GM18870 (cell line): ENCODE measurements around the gene DMBT1.

Experiments
- ATAC-seq: cut with Tn5 transposase; IDR thresholded peaks from one replicate; pipeline ENCODE4 v1.9.1; 2021; ENCODE audit warnings: moderate library complexity; ENCODE audit not compliant: unreplicated experiment

Gene DMBT1

DNA sequence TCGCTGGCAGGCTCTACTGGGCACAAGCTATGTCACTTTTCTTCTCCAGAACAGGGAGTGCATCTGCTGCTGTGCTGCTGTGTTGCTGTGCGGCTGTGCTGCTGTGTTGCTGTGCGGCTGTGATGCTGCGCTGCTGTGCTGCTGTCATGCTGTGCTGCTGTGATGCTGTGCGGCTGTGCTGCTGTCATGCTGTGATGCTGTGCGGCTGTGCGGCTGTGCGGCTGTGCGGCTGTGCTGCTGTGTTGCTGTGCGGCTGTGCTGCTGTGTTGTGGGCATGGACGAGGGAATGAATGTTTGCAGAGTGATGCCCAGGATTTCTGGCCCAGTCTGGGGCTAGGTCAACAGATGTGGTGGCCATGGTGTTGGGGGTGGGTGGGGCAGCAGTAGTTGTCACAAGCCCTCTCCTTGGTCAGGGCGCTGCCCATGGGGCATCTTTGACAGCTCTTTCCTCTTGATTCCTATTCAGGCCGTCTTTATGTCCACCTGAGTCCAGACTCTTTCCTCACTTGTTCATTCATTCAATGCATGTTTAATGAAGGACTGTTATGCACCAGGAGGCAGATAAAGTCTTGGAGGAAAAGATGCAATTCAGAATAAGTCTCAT, 83.5 kb downstream of the DMBT1 start:
- no peak for ATAC-seq

DNA sequence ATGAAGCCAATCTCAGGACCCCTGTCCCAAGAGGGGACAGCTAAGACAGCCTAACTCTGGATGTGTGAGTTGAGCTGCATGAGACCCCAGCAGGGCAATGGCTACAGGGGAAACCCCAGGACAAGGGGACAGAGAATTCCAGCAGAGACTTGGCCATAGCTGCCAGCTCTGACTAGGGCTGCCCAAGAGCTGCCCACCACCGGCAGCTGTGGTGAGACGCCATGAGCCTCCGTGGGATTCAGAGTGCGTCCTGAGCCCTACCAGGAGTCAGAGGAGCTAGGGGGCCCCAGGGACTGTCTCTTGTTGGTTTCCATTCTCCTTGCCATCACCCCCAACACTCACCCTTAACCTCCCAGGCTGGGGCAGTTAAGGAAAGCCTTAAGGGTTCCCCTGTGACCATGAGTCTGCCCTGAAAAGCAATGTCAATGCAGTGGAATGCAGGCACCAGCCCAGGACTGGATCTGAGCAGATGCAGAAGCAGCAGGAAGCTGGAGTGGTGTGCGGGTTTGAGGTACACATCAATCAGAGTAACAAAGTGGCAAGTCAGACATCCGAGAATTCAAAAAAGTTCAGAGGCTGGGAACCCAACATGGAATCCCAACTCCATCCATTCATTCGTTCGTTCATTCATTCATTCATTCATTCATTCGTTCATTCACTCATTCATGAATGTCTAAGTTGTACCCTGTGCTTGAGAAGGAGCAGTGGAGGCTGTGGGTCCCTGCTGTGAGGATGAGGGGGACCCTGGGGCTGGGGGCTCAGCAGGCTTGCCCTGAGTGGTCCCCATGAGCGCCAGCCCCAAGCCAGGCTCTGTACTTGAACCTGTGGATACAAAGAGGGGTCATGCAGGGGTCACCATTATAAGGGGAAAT, 86.2 kb downstream of the DMBT1 start:
- no peak for ATAC-seq

DNA sequence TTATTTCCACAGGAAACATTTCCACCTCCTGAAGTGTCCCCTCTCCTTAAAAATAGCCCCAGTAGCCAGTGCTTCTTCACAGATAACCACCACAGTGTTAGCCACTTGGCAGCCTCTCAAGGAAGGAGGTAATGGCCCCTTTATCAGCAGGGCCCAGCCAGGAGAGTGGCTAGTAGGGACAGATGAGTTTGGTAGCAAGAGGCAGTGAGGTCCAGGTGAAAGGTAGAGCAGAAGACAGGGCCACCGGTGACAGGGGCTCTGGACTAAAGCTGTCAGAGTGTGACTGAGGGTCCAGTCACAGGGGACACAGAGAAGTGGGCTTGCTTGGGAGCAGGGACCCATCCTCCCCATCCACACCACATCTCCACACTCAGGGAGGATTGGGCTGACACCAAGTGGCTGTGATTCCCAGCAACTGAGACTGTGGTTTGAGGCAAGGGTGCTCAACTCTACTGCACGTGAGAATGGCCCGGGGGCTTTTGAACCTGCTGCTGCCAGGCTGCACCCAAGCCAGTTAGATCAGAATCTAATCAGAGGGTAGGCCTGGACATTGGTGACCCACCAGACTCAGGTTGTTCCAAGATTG, 86.9 kb downstream of the DMBT1 start:
- no peak for ATAC-seq

DNA sequence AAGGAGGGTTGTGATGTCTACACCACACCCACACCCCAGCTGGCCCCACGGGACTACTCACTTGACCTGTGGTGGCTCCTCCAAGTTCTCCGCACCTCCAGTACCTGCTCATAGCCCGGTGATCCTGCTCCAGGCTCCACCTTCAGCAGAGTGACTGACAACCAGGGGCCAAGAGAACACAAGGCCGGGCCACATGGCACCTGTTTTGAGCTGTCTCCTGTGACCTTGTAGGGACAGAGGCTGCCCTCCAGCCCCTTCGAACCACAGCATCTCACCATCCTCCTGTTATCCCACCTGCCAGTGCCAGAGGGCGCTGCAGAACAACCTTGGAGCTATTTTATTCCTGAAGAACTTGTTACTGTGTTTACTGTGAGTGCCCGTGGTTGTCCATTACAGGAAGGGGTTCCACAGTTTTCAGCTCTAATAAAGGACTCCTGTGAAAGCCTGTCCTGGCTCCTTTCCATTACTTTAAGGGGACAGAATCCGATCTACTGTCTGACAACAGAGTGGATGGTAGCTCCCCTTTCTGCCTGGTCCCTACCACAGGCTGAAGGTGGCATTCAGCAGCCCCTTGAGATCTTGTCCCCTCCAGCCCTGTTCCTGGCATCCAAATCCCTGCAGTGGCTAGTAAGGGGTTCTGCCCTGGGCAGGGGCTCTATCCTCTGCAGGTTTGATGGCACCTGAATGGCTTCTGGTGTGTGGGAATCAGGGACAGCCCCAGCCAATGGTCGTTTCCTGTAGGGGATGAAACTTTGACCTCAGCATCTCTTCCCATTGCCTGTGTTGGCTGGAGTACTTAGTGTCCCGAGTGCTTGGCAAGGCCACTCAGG, 88.3 kb downstream of the DMBT1 start:
- no peak for ATAC-seq

DNA sequence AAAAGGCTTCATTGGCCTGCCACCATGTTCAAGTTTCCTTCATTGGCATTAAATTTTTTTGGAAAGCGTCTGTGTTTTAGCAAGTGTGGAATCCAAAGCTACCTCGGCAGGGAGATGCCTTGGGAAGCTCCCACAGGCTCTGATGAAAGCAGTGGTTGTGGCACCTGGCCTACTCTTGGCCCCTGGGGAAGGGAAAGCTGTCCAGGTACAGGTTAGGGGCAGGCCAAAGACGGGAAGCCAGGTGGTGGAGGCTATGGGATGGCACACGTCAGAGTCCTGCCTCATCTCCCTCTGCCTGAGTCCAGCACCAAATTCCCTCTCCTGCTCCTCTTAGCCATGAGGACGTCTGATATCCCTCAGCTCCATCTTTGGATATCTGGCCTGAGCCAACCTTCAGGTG, 89.3 kb downstream of the DMBT1 start:
- no peak for ATAC-seq

DNA sequence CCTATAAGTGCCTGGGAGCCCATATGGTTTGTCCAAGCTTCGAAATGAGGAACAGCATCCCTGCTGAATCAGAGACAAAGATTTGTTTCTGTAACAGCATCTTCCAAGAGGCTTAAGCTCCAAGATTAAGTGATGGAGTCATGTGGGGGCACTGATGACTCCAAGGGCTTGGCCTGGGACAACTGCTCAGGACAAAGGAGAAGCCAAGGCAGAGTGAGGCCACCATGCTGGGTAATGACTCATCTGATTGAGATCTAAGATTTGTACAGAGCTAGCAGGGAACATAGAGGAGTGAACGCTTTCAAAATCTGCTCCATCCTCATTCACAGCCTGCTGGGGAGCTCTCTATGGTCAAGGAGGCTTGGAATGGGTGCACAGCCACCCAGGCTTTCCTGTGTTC, 89.8 kb downstream of the DMBT1 start:
- no peak for ATAC-seq

DNA sequence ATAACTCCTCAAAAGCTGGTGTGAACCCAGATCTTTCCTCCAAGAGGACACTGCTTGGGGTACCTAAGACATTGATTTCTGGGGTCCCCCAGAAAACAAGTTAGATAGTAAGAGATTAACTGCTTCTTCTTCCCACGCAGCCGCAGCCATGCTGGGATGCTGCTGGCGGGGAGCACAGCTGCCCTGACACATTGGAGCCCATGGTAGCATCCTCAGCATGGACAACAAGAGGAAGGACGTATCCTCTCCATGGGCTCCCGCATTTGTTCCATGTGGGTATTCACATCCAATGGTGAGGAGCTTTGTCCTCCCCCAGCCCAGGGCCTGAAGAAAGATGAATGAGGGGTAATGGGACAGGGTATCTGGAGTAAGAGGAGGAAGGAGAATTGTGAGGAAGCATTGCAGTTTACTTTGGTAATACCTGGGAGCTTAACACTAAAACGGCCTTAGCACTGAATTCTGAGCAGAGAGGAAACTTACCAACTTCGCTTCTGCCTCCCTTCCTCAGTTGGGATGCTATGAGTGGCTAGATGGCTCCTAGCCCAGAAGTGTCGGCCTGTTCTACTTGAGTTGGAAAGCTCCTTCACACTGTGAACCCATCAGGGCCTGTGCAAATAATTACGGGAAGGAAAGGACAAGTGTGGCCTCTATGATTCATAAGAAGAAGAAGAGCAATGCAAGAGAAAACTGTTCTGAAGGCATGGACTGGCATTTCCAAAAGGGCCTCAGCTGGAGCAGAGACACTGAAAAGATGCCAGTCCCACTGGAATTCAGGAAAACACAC, 95.2 kb downstream of the DMBT1 start:
- ATAC-seq, result no peak

DNA sequence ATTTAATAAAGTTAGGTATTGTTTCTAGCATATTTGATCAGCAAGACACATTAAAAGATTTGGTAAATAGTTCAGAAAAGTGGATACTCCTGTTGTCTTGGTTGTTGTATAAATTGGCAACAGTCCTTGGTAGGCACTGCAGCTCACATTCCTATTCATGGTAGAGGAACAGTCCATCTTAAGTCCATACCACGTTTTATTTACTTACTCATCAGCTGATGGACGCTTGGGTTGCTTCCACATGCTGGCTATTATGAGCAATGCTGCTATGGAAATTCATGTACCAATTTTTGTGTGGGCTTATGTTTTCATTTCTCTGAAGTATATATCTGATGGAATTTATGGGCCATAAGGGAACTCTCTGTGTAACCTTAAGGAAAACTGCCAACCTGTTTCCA, 95.8 kb downstream of the DMBT1 start:
- ATAC-seq, result no peak

DNA sequence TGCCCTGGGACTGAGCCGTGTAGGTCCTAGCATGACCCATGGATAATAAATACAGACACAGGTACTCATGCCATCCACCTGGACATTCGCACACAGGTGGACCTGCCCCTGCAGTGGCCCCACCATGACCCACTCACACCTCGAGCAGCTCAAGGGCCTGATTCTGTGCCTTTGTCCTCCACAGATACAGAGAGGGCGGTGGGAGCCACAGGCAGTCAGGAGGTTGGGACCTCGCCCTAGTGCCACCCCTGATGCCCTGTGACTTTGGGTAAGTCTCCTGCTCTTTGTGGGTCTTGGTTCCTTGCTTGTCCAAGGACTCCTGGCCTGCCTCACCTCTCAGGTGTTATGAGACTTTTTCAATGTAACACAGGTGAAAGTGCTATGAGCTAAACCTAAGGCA, 96.2 kb downstream of the DMBT1 start:
- ATAC-seq, result no peak

DNA sequence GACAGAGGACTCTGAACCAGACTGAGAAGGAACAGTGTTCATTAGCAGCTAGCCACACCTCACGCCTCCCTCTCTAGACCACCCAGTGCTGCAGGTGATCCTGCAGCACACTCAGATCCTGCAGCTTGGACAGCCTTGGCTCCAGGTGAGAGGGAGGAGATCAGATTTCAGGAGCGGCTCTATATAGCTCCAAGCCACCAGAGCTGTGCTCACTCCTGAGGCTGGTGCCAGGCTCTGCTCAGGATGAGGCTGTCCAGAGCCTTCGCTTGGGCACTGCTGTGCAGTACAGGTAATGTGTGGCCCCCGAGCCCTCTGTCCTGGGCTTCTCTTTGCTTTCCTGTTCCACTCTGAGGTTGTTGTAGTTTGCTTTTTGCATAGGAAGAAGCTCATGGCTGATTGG, 96.7 kb downstream of the DMBT1 start:
- no peak for ATAC-seq

DNA sequence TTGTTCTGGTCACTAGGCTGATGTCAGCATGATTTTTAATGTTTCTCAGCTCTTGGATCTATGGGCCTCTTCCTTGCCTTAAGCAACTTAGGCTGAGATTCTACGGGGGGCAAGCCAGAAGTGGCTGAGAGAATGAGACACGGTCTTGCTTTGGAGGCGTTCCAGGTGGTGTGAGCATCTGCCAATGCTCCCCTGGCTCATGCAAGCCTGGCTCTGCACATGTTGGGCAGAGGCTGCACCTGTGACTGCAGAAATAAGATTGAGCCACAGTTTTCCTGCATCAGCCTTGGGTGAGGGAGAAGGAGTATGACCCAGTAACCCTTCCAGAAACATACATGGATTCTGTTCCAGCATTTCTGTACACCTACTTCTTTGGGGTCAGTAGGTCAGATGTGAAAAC, 97.2 kb downstream of the DMBT1 start:
- ATAC-seq, result no peak

DNA sequence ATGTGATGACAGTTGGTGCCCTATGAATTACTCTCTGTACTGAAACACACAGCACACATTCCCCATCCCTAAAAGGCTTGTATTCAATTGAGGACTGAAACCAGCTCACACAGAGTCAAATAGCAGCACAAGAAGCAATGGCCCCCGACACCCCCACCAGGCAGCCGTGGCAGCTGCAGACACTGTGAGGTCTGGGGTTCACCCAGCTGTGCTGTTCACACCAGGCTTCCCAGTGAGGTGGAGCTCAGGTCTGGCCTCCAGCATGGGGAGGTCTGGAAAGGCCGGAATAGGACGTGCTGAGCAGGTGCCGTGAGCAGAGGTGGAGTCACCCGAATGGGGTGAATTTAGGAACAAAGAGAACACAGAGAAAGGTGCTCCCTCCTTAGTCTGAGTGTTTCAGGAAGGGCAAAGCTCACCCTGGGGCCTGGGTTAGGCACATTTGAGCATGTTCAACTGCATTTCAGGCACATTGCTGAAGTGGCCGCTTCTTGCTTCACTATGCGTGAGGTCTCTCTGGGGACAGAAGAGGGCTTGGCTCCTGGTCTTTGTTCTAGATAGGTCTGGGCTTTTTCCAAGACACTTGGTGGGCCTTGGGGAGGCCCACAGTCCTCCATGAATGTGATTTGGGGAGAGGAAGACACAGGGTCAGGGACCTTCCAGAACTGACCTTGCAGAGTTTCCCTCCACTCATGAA, 97.9 kb downstream of the DMBT1 start:
- no peak for ATAC-seq

DNA sequence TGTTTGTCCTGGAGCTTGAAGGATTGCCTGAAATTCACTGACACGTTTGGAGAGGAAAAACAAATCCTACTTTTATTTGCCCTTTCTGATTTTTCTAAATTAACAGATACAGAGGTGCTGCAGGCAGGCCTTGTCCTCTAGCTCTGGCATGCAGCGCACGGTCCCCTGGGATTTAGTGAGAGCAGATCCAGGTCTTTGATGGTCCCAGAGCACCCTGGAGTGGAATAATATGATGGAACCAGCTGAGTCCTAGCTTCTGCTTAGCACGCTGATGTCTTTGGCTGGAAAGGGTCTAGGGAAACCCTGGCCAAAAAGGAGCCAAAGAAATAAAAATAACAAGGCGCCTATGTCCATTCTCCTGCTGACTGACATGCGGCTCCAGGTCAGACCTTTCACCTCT, 98.6 kb downstream of the DMBT1 start:
- no peak for ATAC-seq

DNA sequence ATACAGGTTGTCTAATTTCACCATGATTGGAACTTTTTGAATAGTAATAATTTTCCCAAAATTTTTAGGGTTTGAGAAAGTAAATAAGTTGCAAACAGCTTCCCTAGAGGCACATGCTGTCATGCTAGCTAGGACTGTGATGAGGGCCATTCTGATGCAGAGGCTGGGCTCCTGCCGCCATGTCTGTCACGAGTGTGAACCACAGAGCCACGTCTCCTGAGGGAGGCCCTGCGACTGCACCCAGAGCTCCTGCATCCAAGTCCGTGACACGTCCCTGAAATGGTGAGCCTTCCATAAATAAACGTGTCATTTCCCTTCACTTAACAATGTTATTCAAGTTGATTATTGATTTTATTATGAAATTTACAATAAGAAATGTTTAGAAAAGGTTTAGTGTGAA, 99.1 kb downstream of the DMBT1 start:
- ATAC-seq, result no peak

DNA sequence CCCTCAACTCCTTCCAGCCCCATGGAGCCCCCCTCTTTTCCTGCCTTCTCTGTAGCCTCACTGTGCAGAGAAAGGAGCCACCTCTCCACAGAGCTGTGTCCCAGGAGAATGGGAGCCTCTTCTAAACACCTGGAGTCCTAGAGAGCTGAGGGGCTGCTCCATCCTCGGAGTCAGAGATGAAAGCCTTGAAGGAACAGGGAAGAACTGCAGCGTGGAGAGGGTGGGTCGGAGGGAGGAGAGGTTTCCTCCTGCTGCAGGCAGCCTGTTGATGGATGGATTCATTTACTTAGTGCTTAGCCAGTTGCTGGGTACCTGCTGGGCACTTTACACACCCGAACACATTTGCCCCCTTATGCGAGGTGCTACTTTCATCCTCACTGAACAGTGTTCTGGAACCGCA, 100.1 kb downstream of the DMBT1 start:
- no peak for ATAC-seq

DNA sequence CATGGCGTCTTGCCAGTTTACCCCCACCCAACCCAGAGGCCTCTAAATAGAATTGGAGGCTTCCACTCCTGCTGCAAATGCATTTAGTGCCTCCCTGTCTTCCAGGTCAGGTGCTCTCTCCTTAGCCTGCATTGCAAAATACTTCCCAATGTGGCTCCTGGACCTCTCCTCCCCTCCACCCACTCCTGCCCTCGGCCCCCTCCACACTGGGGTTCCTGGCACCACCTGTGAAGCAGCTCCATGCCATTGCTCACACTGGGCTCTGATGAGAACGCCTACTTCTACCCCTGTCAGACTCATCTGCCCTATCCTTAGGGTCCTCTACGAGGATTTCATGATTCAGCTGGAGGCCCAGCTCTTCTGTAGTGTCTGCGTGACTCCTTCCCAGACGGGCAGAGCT, 101.7 kb downstream of the DMBT1 start:
- ATAC-seq, result no peak

DNA sequence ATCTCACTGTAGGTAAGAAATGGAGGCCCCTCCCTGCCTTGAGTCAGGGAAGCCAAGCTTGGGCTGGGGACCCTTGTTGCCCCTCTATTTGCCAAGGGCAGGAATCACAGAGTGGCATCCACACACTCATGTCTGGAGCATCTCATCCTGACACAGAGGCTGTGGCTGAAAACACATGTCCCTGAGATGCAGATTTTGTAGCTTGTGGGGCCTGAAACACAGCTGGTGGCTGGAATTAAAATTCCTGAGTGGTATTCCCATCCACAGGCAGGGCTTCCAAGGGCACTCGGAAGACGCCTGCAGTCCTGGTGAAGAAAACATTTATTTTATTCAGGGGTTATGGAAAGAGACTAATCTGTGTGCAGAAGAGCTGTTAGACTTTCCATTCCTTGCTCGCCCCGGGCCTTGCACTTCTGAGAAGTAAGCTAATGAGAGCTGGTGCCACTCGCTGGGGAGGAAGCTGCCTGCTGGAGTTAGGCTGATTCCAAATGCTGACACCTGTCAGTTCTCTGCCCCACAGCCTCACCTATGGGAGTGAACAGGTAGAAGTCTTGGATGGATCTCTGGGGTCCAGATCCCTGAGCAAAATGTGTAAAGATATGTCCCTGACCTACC, 103.1 kb downstream of the DMBT1 start:
- no peak for ATAC-seq

DNA sequence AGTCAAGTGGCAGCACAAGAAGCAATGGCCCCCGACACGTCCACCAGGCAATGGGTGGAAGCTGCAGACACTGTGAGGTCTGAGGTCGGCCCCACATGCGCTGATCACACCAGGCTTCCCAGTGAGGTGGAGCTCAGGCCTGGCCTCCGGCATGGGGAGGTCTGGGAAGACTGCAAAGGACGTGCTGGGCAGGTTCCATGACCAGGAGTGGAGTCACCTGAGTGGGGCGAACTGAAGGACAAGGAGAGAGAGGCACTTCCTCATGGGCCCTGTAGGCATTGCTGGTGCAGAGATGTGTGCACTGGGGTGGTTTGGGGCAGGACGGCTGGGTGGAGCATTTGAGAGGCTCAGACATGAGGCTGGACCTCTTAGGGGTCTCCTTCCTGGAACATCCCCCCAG, 103.9 kb downstream of the DMBT1 start:
- no peak for ATAC-seq

DNA sequence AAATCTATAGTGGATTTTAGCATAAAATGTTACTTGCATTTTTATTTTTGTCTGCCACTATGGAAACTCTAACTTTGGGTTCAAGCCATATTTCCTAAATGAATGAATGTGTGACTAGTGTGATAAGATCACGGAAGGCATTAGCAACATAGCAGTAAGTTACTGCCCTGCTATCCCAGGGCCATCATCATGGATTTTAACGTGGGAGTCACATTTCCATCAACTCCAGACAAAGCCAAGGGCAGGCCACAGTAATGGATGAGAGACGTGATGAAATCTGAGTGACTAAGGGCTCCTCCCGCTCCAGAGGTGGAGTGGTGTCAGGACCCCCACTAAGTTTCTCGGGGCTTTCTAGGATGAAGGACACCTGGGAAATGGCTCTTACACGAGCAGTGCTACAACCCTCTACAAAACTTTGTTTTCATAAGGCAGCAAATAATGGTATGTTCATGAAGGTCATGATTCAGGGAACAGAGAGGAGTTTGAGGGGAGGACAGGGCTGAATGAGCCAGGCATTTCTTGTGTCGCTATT, 104.8 kb downstream of the DMBT1 start:
- ATAC-seq, result no peak
